T-cell (primary cell): ENCODE results near the gene FAM135A. TPM values are rescaled to one million over a fixed set of nuclear protein-coding genes. Genes with fewer than 3 reads are reported as not detected.
"Not testable (repeated sequence)": the region's sequence is repeated elsewhere in the genome, so short reads cannot be mapped to it uniquely, and the experiment has no call there.

Source experiments
- ATAC-seq, 4 experiments: fragments of 200-7000 bp in 3 of 4; fragments of 150-1000 bp in 1 of 4; cut with Tn5 transposase; replicated peaks in 1 of 4; 1 replicate in 3 of 4; 2 replicates in 1 of 4; pipeline ENCODE4 v1.10.0; 2021; ENCODE audit warnings: moderate library complexity in 3 of 4, mild to moderate bottlenecking in 2 of 4, moderate number of reproducible peaks in 1 of 4
- CTCF ChIA-PET, 2 donors: fragments of 300-600 bp; sonication (Branson Sonifier 250); formaldehyde crosslinking; loops; one replicate each; lab custom pipeline; 2022; ENCODE audit warnings: antibody characterized with exemption in 2 of 2; lab: Charles Lee
- POLR2A ChIA-PET, 2 donors: fragments of 300-600 bp; sonication (Branson Sonifier 250); formaldehyde crosslinking; loops; one replicate each; lab custom pipeline; 2022; ENCODE audit warnings: antibody characterized with exemption in 2 of 2; lab: Charles Lee
- DNase-seq, 35 experiments: peaks; one replicate each; pipeline versions ENCODE4 v3.0.0 to v3.0.0-alpha.2; 2013 to 2023
- H3K27ac ChIP-seq: one replicate; pipeline ENCODE4 v1.5.1; 2013; ENCODE audit warnings: low read length
- H3K27me3 ChIP-seq, 2 experiments: replicated peaks in 1 of 2; 1 replicate in 1 of 2; 2 replicates in 1 of 2; pipeline versions ENCODE4 v1.6.1 to v1.7.0; 2013; ENCODE audit warnings: low read length in 1 of 2, mixed read lengths in 1 of 2; ENCODE audit not compliant: control insufficient read depth in 2 of 2, insufficient read depth in 2 of 2; ENCODE audit errors: extremely low read depth in 1 of 2
- H3K36me3 ChIP-seq, 2 donors: 1 replicate in 1 of 2; 2 replicates in 1 of 2; pipeline versions ENCODE4 v1.6.1 to v1.7.0; 2013; ENCODE audit warnings: low read length in 1 of 2; ENCODE audit not compliant: control insufficient read depth in 2 of 2, insufficient read depth in 1 of 2; ENCODE audit errors: extremely low read depth in 1 of 2
- H3K4me1 ChIP-seq, 2 experiments: 1 replicate in 1 of 2; 2 replicates in 1 of 2; pipeline versions ENCODE4 v1.6.1 to v1.7.0; 2013; ENCODE audit warnings: low read length in 2 of 2, mixed read lengths in 1 of 2; ENCODE audit not compliant: insufficient read depth in 2 of 2, control insufficient read depth in 1 of 2; ENCODE audit errors: extremely low read depth in 1 of 2
- H3K4me3 ChIP-seq, 2 donors: 1 replicate in 1 of 2; 2 replicates in 1 of 2; pipeline versions ENCODE4 v1.5.1 to v1.7.0; 2013; ENCODE audit warnings: mild to moderate bottlenecking in 2 of 2, low read length in 1 of 2, moderate library complexity in 1 of 2; ENCODE audit not compliant: control insufficient read depth in 1 of 2; ENCODE audit errors: extremely low read depth in 1 of 2
- H3K9me3 ChIP-seq: 2 replicates; pipeline ENCODE4 v1.7.0; 2013
- H3K27ac Mint-ChIP-seq, 2 donors: one replicate each; pipeline ENCODE4 v1.8.0; 2020 to 2021; ENCODE audit warnings: mild to moderate bottlenecking in 2 of 2, mixed read lengths in 2 of 2
- H3K27me3 Mint-ChIP-seq, 2 donors: one replicate each; pipeline ENCODE4 v1.8.0; 2021 to 2022; ENCODE audit warnings: mixed read lengths in 2 of 2
- H3K36me3 Mint-ChIP-seq: one replicate; pipeline ENCODE4 v1.8.0; 2021; ENCODE audit warnings: mixed read lengths
- H3K4me1 Mint-ChIP-seq, 3 donors: one replicate each; pipeline ENCODE4 v1.8.0; 2020 to 2022; ENCODE audit warnings: mixed read lengths in 3 of 3, mild to moderate bottlenecking in 1 of 3
- H3K4me3 Mint-ChIP-seq, 3 donors: one replicate each; pipeline ENCODE4 v1.8.0; 2020 to 2022; ENCODE audit warnings: mild to moderate bottlenecking in 3 of 3, mixed read lengths in 3 of 3, moderate library complexity in 3 of 3
- H3K9me3 Mint-ChIP-seq, 3 donors: one replicate each; pipeline ENCODE4 v1.8.0; 2020 to 2022; ENCODE audit warnings: mixed read lengths in 3 of 3
- WGBS: methylation state at CpG from one replicate; pipeline ENCODE4 v1.1.5; 2013; ENCODE audit warnings: missing lambda C conversion rate; ENCODE audit not compliant: insufficient coverage; 5-methylcytosine and 5-hydroxymethylcytosine counted together
- total RNA-seq, 35 experiments: library from RNA in 6 of 35; stranded (reverse) in 6 of 35; fragments of 120-200 nt in 1 of 35; gene quantifications; one replicate each; pipeline versions ENCODE4 v1.2.1 to v1.2.4 and lab custom pipeline; 2013 to 2026

The FAM135A gene
- total RNA-seq, 5 donors from 2014 or later (not counting 1 experiment from before 2014, with no cell fraction given) = 6.4 to 8.4 (median 7.6) TPM

DNA sequence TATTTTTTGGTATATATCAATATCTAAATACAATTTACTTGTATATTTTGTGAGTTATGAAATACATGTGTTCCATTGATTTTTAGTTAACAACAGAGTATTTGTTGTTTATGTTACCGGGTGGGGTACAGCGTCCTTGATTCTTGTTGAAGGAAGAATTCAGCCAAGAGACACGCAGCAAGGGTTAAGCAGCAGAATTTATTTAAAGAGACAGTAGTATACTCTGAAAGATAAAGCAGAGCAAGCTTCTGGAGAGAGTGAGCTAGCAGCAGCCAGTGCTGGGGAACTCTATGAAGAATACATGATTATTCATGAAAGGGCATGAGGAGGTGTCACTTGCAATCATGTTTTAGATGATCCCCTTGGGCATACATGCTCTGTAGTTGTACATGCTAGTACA lies 76.1 kb downstream of the FAM135A start:
- no peaks in the 10 kb centered on the region for H3K4me1 ChIP-seq
- Mint-ChIP-seq H3K4me1 (no peaks in the 10 kb centered on the region), H3K27me3 (no peaks in the 10 kb centered on the region), H3K9me3 (no peaks in the 10 kb centered on the region), H3K4me3 (no peak overlapping the region), H3K36me3 (peaks cover 3% of the 10 kb centered on the region), H3K27ac (no peak overlapping the region)
- ChIA-PET POLR2A (no interaction called here), CTCF (no interaction called here)
- no peak overlapping the region for H3K4me3 ChIP-seq
- no peak for DNase-seq
- H3K36me3 ChIP-seq = no peaks in the 10 kb centered on the region
- no peak overlapping the region for H3K27ac ChIP-seq
- H3K9me3 ChIP-seq = no peaks in the 10 kb centered on the region
- no peaks in the 10 kb centered on the region for H3K27me3 ChIP-seq
- WGBS = 96% methylated on average over 3 of the region's 3 CpGs
- ATAC-seq = no peak

DNA sequence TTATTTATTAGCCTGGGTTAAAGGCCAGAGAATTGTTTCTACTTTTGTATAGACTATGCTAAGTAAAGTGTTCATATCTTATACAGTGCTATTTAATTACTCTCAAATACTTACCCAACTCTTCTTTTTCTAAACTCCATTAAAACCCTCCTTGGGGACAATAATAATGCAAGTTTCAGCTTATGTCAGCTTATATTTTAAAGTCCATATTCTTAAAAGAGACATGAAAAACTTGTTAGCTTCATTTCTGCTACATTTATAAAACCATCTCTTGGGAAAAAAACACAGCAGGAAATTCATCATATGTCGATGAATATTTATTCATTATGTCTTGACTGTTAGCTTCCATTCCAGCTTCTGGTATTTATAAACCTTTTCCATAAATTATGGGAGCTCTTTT lies 81.5 kb downstream of the FAM135A start:
- ChIA-PET CTCF (interaction anchor here in 1 of 2 donors (0.8 kb wide), 1 partner anchor 389 kb away, joined by 3 read pairs; no protein-coding TSS in a partner anchor), POLR2A (interaction anchor here in 1 of 2 donors (0.6 kb wide), 1 partner anchor 77 kb away, joined by 4 read pairs; no protein-coding TSS in a partner anchor)
- Mint-ChIP-seq H3K36me3 (peaks cover 33% of the 10 kb centered on the region), H3K4me3 (no peak overlapping the region), H3K27me3 (no peaks in the 10 kb centered on the region), H3K4me1 (no peaks in the 10 kb centered on the region), H3K9me3 (peaks cover 11 to 23% (median 16%) of the 10 kb centered on the region in 3 donors), H3K27ac (no peak overlapping the region)
- no peaks in the 10 kb centered on the region for H3K4me1 ChIP-seq
- no peaks in the 10 kb centered on the region for H3K36me3 ChIP-seq
- H3K27me3 ChIP-seq = no peaks in the 10 kb centered on the region
- DNase-seq (no peak), ATAC-seq (no peak)
- no peak overlapping the region for H3K4me3 ChIP-seq
- H3K9me3 ChIP-seq = no peaks in the 10 kb centered on the region
- WGBS = no CpG with 5 or more reads among the region's 1 CpG
- H3K27ac ChIP-seq = no peak overlapping the region

DNA sequence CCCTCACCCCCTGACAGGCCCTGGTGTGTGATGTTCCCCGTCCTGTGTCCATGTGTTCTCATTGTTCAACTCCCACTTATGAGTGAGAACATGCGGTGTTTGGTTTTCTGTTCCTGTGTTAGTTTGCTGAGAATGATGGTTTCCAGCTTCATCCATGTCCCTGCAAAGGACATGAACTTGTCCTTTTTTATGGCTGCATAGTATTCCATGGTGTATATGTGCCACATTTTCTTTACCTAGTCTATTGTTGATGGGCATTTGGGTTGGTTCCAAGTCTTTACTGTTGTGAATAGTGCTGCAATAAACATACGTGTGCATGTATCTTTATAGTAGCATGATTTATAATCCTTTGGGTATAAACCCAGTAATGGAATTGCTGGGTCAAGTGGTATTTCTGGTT lies 82.5 kb downstream of the FAM135A start:
- H3K27me3 Mint-ChIP-seq, H3K27me3 ChIP-seq, H3K4me1 ChIP-seq, H3K36me3 ChIP-seq, H3K9me3 ChIP-seq, H3K4me3 ChIP-seq, H3K27ac ChIP-seq, CTCF ChIA-PET, H3K27ac Mint-ChIP-seq, POLR2A ChIA-PET, H3K4me3 Mint-ChIP-seq, H3K4me1 Mint-ChIP-seq, ATAC-seq, DNase-seq: not testable (repeated sequence)
- peaks cover 41% of the 10 kb centered on the region for H3K36me3 Mint-ChIP-seq
- WGBS = no CpG with 5 or more reads among the region's 3 CpGs
- peaks cover 15 to 27% (median 20%) of the 10 kb centered on the region in 3 donors for H3K9me3 Mint-ChIP-seq

DNA sequence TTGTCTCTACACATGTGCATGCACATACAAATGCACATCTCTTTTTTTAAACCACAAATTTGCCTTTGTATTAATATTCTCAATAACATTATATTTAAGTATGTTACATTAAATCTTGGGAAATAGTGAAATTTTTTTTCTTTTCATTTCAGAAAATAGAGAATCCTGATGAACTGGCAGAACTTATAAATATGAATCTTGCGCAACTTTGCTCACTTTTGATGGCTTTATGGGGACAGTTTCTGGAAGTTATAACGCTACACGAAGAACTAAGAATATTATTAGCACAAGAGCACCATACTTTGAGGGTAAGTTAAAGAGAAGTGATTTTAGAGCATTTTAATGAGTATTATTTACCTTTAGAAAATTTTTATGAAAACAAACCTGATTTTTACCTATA lies 89.2 kb downstream of the FAM135A start:
- ATAC-seq (no peak), DNase-seq (no peak)
- H3K9me3 Mint-ChIP-seq = peaks cover 24 to 40% (median 30%) of the 10 kb centered on the region in 3 donors
- peaks cover 2% of the 10 kb centered on the region for H3K9me3 ChIP-seq
- ChIA-PET POLR2A (no interaction called here), CTCF (no interaction called here)
- no peaks in the 10 kb centered on the region for H3K27me3 Mint-ChIP-seq
- no peaks in the 10 kb centered on the region for H3K27me3 ChIP-seq
- no peak overlapping the region for H3K4me3 Mint-ChIP-seq
- no peaks in the 10 kb centered on the region for H3K4me1 ChIP-seq
- WGBS = no CpG with 5 or more reads among the region's 3 CpGs
- peaks cover 74% of the 10 kb centered on the region for H3K36me3 Mint-ChIP-seq
- H3K4me1 Mint-ChIP-seq = no peaks in the 10 kb centered on the region
- H3K36me3 ChIP-seq = peaks cover 0 to 7% of the 10 kb centered on the region in 2 donors
- no peak overlapping the region for H3K27ac ChIP-seq
- no peak overlapping the region for H3K27ac Mint-ChIP-seq
- H3K4me3 ChIP-seq = no peak overlapping the region

DNA sequence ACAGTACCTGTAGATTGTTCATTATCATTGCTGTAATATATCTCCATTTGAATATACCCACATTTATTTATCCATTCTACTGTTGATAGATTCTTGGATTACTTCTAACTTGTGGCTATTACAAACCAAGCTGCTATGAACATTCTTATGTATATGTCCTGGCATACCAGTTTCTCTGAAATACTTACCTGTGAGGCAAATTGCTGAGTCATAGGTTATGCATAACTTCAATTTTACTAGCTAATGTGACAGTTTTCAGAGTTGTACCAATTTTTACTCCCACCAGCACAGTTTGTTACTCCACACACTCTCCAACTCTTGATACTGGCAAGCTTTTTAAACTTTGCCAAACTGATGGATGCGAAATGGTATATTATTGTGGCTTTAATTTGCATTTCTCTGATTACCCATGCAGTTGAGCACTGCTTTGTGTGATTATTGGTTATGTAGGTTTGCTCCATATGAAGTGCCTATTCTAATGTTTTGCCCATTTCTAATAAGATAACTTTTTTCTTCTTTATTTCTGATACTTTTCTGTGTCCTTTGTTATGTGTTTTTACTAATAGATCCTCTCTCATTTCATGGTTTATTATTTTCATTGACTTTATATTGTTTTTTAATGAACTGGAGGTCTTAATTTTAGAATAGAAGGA lies 90.6 kb downstream of the FAM135A start:
- no peaks in the 10 kb centered on the region for H3K27me3 ChIP-seq
- WGBS = no CpG with 5 or more reads among the region's 1 CpG
- ATAC-seq = no peak

DNA sequence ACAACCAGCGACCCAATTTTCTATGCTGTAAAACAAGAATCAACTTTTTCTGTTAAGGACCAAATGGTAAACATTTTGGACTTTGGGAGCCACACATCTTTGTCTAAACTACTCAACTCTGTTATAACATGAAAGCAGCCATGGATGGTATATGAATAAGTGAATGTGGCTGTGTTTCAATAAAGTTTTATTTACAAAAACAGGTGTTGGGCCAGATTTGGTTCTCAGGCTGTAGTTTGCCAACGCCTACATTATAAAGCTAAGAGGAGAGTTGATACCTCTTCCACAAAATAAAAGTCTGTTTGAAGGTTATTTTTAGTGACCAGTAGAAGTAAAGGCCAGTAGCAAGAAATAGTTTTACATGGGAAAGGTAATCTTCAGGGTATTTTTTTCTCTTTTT lies 93.0 kb downstream of the FAM135A start:
- peaks cover 0 to 7% of the 10 kb centered on the region in 2 donors for H3K36me3 ChIP-seq
- Mint-ChIP-seq H3K27me3 (no peaks in the 10 kb centered on the region), H3K9me3 (peaks cover 10 to 17% (median 12%) of the 10 kb centered on the region in 3 donors), H3K27ac (no peak overlapping the region), H3K36me3 (peaks cover 46% of the 10 kb centered on the region), H3K4me3 (no peak overlapping the region), H3K4me1 (no peaks in the 10 kb centered on the region)
- no peak overlapping the region for H3K27ac ChIP-seq
- ChIA-PET POLR2A (no interaction called here), CTCF (interaction anchor here in 1 of 2 donors (0.7 to 0.8 kb wide), 2 partner anchors 19 to 78 kb away, joined by 3 to 4 read pairs; no protein-coding TSS in a partner anchor)
- peaks cover 2% of the 10 kb centered on the region for H3K9me3 ChIP-seq
- H3K4me3 ChIP-seq = no peak overlapping the region
- no peak for DNase-seq
- no peaks in the 10 kb centered on the region for H3K27me3 ChIP-seq
- no CpG with 5 or more reads among the region's 2 CpGs for WGBS
- H3K4me1 ChIP-seq = no peaks in the 10 kb centered on the region
- no peak for ATAC-seq

More for the DNA sequence above, 90.6 kb downstream of the FAM135A start:
- Histone ChIP-seq H3K36me3 (peaks cover 0 to 7% of the 10 kb centered on the region in 2 donors), H3K4me3 (no peak overlapping the region), H3K27ac (no peak overlapping the region), H3K9me3 (peaks cover 2% of the 10 kb centered on the region), H3K4me1 (no peaks in the 10 kb centered on the region)
- Mint-ChIP-seq H3K27me3 (no peaks in the 10 kb centered on the region), H3K4me3 (no peak overlapping the region), H3K9me3 (peaks cover 15 to 30% (median 21%) of the 10 kb centered on the region in 3 donors), H3K27ac (no peak overlapping the region), H3K4me1 (no peaks in the 10 kb centered on the region), H3K36me3 (peaks cover 62% of the 10 kb centered on the region)
- ChIA-PET CTCF (no interaction called here), POLR2A (interaction anchor here in 1 of 2 donors (0.6 kb wide), 1 partner anchor 10 kb away, joined by 3 read pairs; no protein-coding TSS in a partner anchor)
- DNase-seq = no peak
